GM21786 (cell line): Measurements from ENCODE around the gene ETHE1.

Experiments used
- ATAC-seq: cut with Tn5 transposase; IDR thresholded peaks from one replicate; pipeline ENCODE4 v1.9.1; 2021; ENCODE audit not compliant: unreplicated experiment

ETHE1 gene

GRCh38 chr19:43495082-43495481, 31.9 kb downstream of the ETHE1 start:
- no peak for ATAC-seq

- no peak for ATAC-seq
Measured at GRCh38 chr19:43490759-43491158, 36.2 kb downstream of the ETHE1 start.

- no peak for ATAC-seq
Measured at GRCh38 chr19:43489979-43490599, 36.9 kb downstream of the ETHE1 start.

GRCh38 chr19:43489310-43489709, 37.7 kb downstream of the ETHE1 start:
- no peak for ATAC-seq

GRCh38 chr19:43488179-43488578, 38.8 kb downstream of the ETHE1 start:
- ATAC-seq: no peak

- no peak for ATAC-seq
Measured at GRCh38 chr19:43486412-43486811, 40.6 kb downstream of the ETHE1 start.

GRCh38 chr19:43485951-43486350, 41.0 kb downstream of the ETHE1 start:
- ATAC-seq: no peak

- ATAC-seq: no peak
Measured at GRCh38 chr19:43483281-43483680, 43.7 kb downstream of the ETHE1 start.

- no peak for ATAC-seq
Measured at GRCh38 chr19:43482193-43482592, 44.8 kb downstream of the ETHE1 start.

GRCh38 chr19:43481701-43482100, 45.3 kb downstream of the ETHE1 start:
- ATAC-seq: no peak

- no peak for ATAC-seq
Measured at GRCh38 chr19:43480574-43480973, 46.4 kb downstream of the ETHE1 start.

- no peak for ATAC-seq
Measured at GRCh38 chr19:43479961-43480561, 46.9 kb downstream of the ETHE1 start.

GRCh38 chr19:43479226-43479625, 47.8 kb downstream of the ETHE1 start:
- no peak for ATAC-seq

- ATAC-seq: no peak
Measured at GRCh38 chr19:43478323-43478722, 48.7 kb downstream of the ETHE1 start.

GRCh38 chr19:43476606-43477005, 50.4 kb downstream of the ETHE1 start:
- no peak for ATAC-seq

- ATAC-seq: peak; percentile 77
Measured at GRCh38 chr19:43474986-43475705, 51.9 kb downstream of the ETHE1 start.

GRCh38 chr19:43474487-43474886, 52.5 kb downstream of the ETHE1 start:
- no peak for ATAC-seq

- no peak for ATAC-seq
Measured at GRCh38 chr19:43471091-43471490, 55.9 kb downstream of the ETHE1 start.

GRCh38 chr19:43470288-43470687, 56.7 kb downstream of the ETHE1 start:
- no peak for ATAC-seq

- ATAC-seq: no peak
Measured at GRCh38 chr19:43469160-43469480, 57.9 kb downstream of the ETHE1 start.

- no peak for ATAC-seq
Measured at GRCh38 chr19:43468354-43469159, 58.4 kb downstream of the ETHE1 start.

- ATAC-seq: no peak
Measured at GRCh38 chr19:43467730-43468129, 59.3 kb downstream of the ETHE1 start.
